HFFc6 (cell line): ENCODE data around the gene TMUB2. TPM values are rescaled to one million over a fixed set of nuclear protein-coding genes. Genes with fewer than 3 reads are reported as not detected.

Source experiments
- DNase-seq: peaks from one replicate; pipeline ENCODE4 v3.0.0-alpha.2; 2018
- H3K27ac Mint-ChIP-seq: 2 replicates; pipeline ENCODE4 v1.8.0; 2020; ENCODE audit warnings: mild to moderate bottlenecking, mixed read lengths
- H3K27me3 Mint-ChIP-seq: 2 replicates; pipeline ENCODE4 v1.8.0; 2021; ENCODE audit warnings: mild to moderate bottlenecking, moderate library complexity, mixed read lengths; ENCODE audit not compliant: insufficient read depth
- H3K36me3 Mint-ChIP-seq: 2 replicates; pipeline ENCODE4 v1.8.0; 2021; ENCODE audit warnings: low read depth, mixed read lengths
- H3K4me1 Mint-ChIP-seq: 2 replicates; pipeline ENCODE4 v1.8.0; 2020; ENCODE audit warnings: low read depth, mixed read lengths
- H3K4me3 Mint-ChIP-seq: 2 replicates; pipeline ENCODE4 v1.8.0; 2020; ENCODE audit warnings: mild to moderate bottlenecking, moderate library complexity, mixed read lengths
- H3K9me3 Mint-ChIP-seq: 2 replicates; pipeline ENCODE4 v1.8.0; 2020; ENCODE audit warnings: mild to moderate bottlenecking, mixed read lengths
- total RNA-seq, 6 experiments: library from RNA; stranded (reverse); fragmentation: NEBNext Ultra II Directional; extraction: Animal tissue kit (Norgen Biotek cat#: 25700); gene quantifications; 2 replicates in 1 of 6; 3 replicates in 5 of 6; pipeline ENCODE4 v1.2.3, GENCODE V29; 2021
- TF ChIP-seq, protein P1 (sequence below): fragments of 200-600 bp; sonication (generic); IDR thresholded peaks from 2 replicates; pipeline ENCODE4 v1.5.0; 2021; ENCODE audit warnings: antibody characterized with exemption, mild to moderate bottlenecking

TMUB2 gene
- total RNA-seq, 6 experiments from 2014 or later: 29.8 to 37.7 (median 34.0) TPM

DNA sequence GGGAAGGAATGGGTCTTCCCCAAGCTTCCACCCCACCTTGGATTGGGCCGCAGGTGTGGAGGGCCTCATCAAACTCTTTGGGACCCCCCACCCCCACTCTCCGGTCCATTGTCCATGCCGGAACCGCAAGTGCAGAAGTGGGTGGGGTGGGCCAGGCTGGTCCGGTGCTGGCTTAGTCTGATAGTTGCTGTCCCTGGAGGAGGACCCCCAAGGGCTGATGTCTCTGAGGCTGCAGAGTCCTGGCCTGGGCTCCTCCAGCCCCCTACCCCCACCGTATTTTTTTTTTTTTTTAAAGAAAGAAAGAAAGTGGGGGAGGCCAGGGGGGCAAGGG is 20.0 kb downstream of the TMUB2 start:
- H3K36me3 Mint-ChIP-seq: peaks cover 25% of the 10 kb centered on the region
- H3K4me3 Mint-ChIP-seq: no peak overlapping the region
- H3K9me3 Mint-ChIP-seq: no peaks in the 10 kb centered on the region
- TF ChIP-seq, protein P1, sequence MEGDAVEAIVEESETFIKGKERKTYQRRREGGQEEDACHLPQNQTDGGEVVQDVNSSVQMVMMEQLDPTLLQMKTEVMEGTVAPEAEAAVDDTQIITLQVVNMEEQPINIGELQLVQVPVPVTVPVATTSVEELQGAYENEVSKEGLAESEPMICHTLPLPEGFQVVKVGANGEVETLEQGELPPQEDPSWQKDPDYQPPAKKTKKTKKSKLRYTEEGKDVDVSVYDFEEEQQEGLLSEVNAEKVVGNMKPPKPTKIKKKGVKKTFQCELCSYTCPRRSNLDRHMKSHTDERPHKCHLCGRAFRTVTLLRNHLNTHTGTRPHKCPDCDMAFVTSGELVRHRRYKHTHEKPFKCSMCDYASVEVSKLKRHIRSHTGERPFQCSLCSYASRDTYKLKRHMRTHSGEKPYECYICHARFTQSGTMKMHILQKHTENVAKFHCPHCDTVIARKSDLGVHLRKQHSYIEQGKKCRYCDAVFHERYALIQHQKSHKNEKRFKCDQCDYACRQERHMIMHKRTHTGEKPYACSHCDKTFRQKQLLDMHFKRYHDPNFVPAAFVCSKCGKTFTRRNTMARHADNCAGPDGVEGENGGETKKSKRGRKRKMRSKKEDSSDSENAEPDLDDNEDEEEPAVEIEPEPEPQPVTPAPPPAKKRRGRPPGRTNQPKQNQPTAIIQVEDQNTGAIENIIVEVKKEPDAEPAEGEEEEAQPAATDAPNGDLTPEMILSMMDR: no peak
- no peak for DNase-seq
- H3K27me3 Mint-ChIP-seq: peaks cover 4% of the 10 kb centered on the region
- peaks cover 72% of the 10 kb centered on the region for H3K4me1 Mint-ChIP-seq
- no peak overlapping the region for H3K27ac Mint-ChIP-seq

DNA sequence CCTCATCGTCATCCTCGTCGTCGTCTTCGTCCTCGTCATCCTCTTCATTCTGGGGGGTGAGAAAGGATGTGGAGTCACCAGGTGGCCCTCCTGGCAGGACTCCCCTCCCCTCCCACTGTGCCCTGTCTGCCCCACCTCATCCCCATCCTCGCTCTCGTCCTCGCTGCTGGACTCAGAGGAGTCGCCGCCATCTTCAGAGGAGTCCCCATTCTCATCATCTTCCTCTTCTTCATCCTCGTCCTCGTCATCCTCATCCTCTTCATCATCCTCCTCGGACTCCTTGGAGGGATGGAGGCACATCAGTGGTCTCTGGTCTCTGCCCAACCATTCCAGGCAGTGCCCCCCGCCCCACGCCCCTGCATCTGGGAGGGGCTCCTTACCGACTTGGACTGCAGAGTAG is 20.5 kb downstream of the TMUB2 start:
- no peak for DNase-seq
- H3K4me3 Mint-ChIP-seq: no peak overlapping the region
- peaks cover 4% of the 10 kb centered on the region for H3K27me3 Mint-ChIP-seq
- H3K9me3 Mint-ChIP-seq: no peaks in the 10 kb centered on the region
- H3K4me1 Mint-ChIP-seq: peaks cover 67% of the 10 kb centered on the region
- no peak overlapping the region for H3K27ac Mint-ChIP-seq
- TF ChIP-seq, protein P1: no peak
- H3K36me3 Mint-ChIP-seq: peaks cover 25% of the 10 kb centered on the region

DNA sequence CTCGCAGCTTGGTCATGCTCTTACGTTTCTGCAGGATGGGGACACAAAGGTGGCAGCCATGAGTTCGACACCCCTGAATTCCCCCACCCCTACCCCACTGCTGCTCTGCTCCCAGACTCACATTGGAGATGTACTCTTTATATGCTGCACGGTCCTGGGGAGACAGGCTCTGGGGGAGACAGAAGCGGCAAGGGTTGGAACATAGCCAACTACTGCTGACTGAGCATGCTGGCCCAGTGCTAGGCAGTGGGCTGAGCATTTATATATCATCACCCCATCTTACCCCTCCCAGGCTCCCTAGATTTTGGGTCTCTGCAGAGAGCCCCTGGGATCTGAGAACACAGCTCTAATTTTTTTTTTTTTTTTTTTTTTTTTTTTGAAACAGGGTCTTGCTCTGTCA is 21.0 kb downstream of the TMUB2 start:
- peak overlapping the region; percentile 92 for H3K27ac Mint-ChIP-seq
- DNase-seq: no peak
- peak overlapping the region; percentile 53; the same call in 1 of the 2 replicates for H3K4me3 Mint-ChIP-seq
- H3K27me3 Mint-ChIP-seq: peaks cover 4% of the 10 kb centered on the region
- H3K36me3 Mint-ChIP-seq: peaks cover 25% of the 10 kb centered on the region
- H3K9me3 Mint-ChIP-seq: no peaks in the 10 kb centered on the region
- TF ChIP-seq, protein P1: no peak
- H3K4me1 Mint-ChIP-seq: peaks cover 63% of the 10 kb centered on the region

DNA sequence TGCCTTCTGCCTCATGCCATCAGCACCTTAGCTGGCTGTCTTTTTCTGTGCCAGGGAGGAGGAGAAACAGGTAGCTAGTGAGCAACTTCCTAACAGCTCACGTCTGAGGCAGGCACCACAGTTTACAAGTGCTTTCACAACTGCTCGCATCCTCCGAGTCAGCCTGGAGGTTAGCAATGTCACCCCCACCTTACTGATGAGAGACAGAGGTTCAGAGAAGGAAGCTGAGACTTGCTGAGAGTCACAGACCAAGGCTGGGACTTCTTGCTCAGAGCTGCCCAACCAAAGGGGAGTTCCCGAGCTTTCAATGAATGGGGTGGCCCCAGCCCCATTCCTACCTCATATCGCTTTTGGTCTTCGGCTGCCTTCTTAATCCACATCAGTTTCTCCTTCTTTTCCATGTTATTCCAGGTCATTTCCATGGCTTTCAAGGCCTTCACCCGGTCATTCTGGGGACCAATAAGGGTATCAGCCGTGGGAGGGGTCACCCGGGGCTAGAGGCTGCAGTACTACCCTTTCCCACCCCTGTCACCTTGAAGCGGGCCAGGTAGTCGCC is 23.1 kb downstream of the TMUB2 start:
- H3K36me3 Mint-ChIP-seq: peaks cover 40% of the 10 kb centered on the region

DNA sequence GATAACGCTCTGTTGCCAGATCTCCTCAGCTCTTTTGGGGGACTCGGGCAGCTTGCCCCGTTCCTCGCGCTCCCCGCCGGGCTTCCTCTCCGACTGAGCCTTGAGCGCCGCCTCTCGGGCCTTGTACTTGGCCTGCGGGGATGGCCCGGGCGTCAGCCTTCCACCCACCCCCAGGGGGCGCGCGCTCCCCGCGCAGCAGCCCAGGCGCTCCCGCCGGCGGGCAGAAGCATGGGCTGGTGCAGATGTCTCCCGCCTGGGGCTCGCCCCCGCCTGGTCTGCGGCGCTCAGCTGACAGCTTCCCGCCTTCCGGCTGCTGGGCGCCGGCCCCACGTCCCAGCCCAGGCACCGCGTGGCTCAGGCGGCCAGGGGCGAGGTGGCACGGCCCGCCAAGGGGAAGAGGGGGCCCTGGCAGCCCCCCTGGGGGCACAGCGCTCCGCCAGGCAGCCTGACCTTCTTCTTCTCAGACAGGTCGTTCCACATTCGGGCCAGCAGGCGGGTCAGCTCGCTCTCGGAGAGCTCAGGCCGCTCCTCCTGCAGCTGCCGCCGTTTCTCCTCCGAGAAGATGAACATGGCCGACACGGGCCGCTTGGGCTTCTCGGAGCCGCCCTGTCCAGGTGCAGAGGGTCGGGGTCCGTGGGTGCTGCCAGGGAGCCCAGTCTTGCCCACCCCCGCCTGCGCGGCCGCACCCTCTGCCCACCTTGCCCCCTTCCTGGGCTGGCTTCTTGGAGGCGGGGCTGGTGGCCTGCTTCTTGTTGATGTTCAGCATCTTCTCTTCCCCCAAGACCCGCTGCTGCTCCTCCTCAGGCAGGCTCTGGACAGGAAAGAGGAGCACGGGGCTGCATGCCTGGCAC is 23.8 kb downstream of the TMUB2 start:
- peak overlapping the region; percentile 72 for H3K27ac Mint-ChIP-seq
- DNase-seq: peak; percentile 38

More for the DNA sequence above, 23.1 kb downstream of the TMUB2 start:
- DNase-seq: no peak
- TF ChIP-seq, protein P1: no peak
- H3K9me3 Mint-ChIP-seq: no peaks in the 10 kb centered on the region
- H3K4me3 Mint-ChIP-seq: no peak overlapping the region
- H3K27me3 Mint-ChIP-seq: peaks cover 4% of the 10 kb centered on the region
- peak overlapping the region; percentile 72 for H3K27ac Mint-ChIP-seq
- H3K4me1 Mint-ChIP-seq: peaks cover 42% of the 10 kb centered on the region

More for the DNA sequence above, 23.8 kb downstream of the TMUB2 start:
- Mint-ChIP-seq H3K27me3 (peaks cover 4% of the 10 kb centered on the region), H3K36me3 (peaks cover 45% of the 10 kb centered on the region), H3K4me1 (peaks cover 35% of the 10 kb centered on the region), H3K4me3 (no peak overlapping the region), H3K9me3 (no peaks in the 10 kb centered on the region)
- TF ChIP-seq, protein P1: peak; percentile 97
